Psoas muscle (tissue), 8 donors: ENCODE measurements around the gene NOL12. TPM values are rescaled to one million over a fixed set of nuclear protein-coding genes. Genes with fewer than 3 reads are reported as not detected.
A peak's percentile ranks its signal among the peaks of the same experiment; 100 is the strongest.
"Not testable (repeated sequence)": the region's sequence is repeated elsewhere in the genome, so short reads cannot be mapped to it uniquely, and the experiment has no call there.

Experiments
- ATAC-seq, 4 donors: fragments of 200-7000 bp; cut with Tn5 transposase; one replicate each; pipeline ENCODE4 v1.9.1; 2020; ENCODE audit warnings: moderate library complexity in 3 of 4, mild to moderate bottlenecking in 2 of 4
- DNase-seq, 2 donors: peaks; one replicate each; pipeline ENCODE4 v3.0.0-alpha.2; 2020
- H3K27ac ChIP-seq: fragments of 200-600 bp; one replicate; pipeline ENCODE4 v1.8.0; 2022
- H3K27me3 ChIP-seq, 3 donors: fragments of 200-600 bp in 1 of 3; one replicate each; pipeline versions ENCODE4 v1.6.1 to v1.8.0; 2013 to 2022; ENCODE audit warnings: low read length in 2 of 3, mild to moderate bottlenecking in 2 of 3, moderate library complexity in 1 of 3; ENCODE audit not compliant: insufficient read depth in 3 of 3
- H3K36me3 ChIP-seq, 2 donors: fragments of 200-600 bp in 1 of 2; one replicate each; pipeline versions ENCODE4 v1.6.1 to v1.8.0; 2013 to 2022; ENCODE audit warnings: low read depth in 1 of 2, mild to moderate bottlenecking in 1 of 2, moderate library complexity in 1 of 2; ENCODE audit not compliant: insufficient read depth in 1 of 2
- H3K4me1 ChIP-seq: fragments of 200-600 bp; one replicate; pipeline ENCODE4 v1.8.0; 2022
- H3K4me3 ChIP-seq: fragments of 200-600 bp; one replicate; pipeline ENCODE4 v1.8.0; 2022; ENCODE audit warnings: mild to moderate bottlenecking
- H3K9me3 ChIP-seq: fragments of 200-600 bp; one replicate; pipeline ENCODE4 v1.8.0; 2022
- WGBS, 3 donors: extraction: QIAGEN DNeasy Blood & Tissue Kit; methylation state at CpG; one replicate each; pipeline versions ENCODE4 v1.1.6 to v1.1.7; 2013; 5-methylcytosine and 5-hydroxymethylcytosine counted together
- intact Hi-C, 2 donors: fragments of 100-400 bp; cut with DNase I; formaldehyde crosslinking; loops; one replicate each; pipeline versions ENCODE4 v1.11.0 to v1.14.2; 2022
- polyA plus RNA-seq, 3 donors: library from polyadenylated mRNA; stranded (reverse); fragments of 200-250 nt; gene quantifications; one replicate each; pipeline ENCODE4 v1.2.3, GENCODE V29; 2013
- total RNA-seq, 4 donors: library from RNA; stranded (reverse); fragmentation: NEBNext Ultra II Directional in 2 of 4; extraction: Animal tissue kit (Norgen Biotek cat#: 25700) in 2 of 4; gene quantifications; one replicate each; pipeline versions ENCODE4 v1.2.1 to v1.2.4, GENCODE V29; 2021 to 2023
- TF ChIP-seq, protein P1 (sequence below): fragments of 200-600 bp; IDR thresholded peaks from one replicate; pipeline ENCODE4 v1.8.0; 2022; ENCODE audit warnings: antibody characterized with exemption
- donor health status: healthy with polysubstance abuse.
- donor health status: DM: no; HTN: no; CAD: no; lungs with moderate emphysema.
- donor health status: Bipolar disorder and iron deficiency.
- donor health status: healthy.
- donor health status: DM: yes; HTN: yes; CAD: no.
- donor health status: DM: no; HTN: no; CAD: no.
- donor health status: DM: no; HTN: no; CAD: no.
- donor health status: DM: yes; HTN: yes; CAD: no.

Gene NOL12
- total and polyA plus RNA-seq, 7 donors, result 11.9 to 43.4 (median 15.4) TPM

DNA sequence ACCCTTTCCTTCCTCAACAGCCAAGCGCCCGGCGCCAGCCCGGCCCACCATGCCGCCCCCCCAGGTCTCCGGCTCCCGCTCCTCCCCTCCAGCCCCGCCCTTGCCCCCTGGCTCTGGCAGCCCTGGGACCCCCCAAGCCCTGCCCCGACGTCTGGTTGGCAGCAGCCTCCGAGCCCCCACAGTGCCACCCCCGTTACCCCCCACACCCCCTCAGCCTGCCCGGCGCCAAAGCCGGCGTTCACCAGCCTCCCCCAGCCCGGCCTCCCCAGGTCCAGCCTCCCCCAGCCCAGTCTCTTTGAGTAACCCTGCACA, 30.9 kb upstream of the NOL12 start:
- intact Hi-C loops, result no loop called here

DNA sequence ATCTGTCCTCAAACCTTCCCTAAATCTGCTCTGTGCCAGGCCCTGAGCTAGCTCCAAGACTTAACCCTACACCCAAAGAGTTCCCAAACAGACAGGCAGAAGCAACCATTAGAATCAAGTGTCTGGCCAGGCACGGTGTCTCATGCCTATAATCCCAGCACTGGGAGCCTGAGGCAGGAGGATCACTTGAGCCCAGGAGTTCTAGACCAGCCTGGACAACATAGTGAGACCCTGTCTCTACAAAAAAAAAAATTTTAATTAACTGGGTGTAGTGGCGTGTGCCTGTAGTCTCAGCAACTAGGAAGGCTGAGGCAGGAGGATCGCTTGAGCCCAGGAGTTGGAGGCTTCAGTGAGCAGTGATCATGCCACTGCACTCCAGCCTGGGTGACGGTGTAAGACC, 29.6 kb upstream of the NOL12 start:
- DNase-seq, H3K9me3 ChIP-seq, ATAC-seq, H3K36me3 ChIP-seq, intact Hi-C loops, H3K27me3 ChIP-seq, H3K4me3 ChIP-seq: not testable (repeated sequence)
- WGBS, 3 donors, result 88 to 89% (median 88%) methylated on average over 4 of the region's 4 CpGs
- Histone ChIP-seq H3K27ac (peak overlapping the region; percentile 36), H3K4me1 (peaks cover 26% of the 10 kb centered on the region)

More for the DNA sequence above, 30.9 kb upstream of the NOL12 start:
- Histone ChIP-seq H3K36me3 (no peaks in the 10 kb centered on the region), H3K27me3 (no peaks in the 10 kb centered on the region), H3K9me3 (no peaks in the 10 kb centered on the region), H3K27ac (no peak overlapping the region), H3K4me3 (no peak overlapping the region), H3K4me1 (peaks cover 16% of the 10 kb centered on the region)
- TF ChIP-seq, protein P1, sequence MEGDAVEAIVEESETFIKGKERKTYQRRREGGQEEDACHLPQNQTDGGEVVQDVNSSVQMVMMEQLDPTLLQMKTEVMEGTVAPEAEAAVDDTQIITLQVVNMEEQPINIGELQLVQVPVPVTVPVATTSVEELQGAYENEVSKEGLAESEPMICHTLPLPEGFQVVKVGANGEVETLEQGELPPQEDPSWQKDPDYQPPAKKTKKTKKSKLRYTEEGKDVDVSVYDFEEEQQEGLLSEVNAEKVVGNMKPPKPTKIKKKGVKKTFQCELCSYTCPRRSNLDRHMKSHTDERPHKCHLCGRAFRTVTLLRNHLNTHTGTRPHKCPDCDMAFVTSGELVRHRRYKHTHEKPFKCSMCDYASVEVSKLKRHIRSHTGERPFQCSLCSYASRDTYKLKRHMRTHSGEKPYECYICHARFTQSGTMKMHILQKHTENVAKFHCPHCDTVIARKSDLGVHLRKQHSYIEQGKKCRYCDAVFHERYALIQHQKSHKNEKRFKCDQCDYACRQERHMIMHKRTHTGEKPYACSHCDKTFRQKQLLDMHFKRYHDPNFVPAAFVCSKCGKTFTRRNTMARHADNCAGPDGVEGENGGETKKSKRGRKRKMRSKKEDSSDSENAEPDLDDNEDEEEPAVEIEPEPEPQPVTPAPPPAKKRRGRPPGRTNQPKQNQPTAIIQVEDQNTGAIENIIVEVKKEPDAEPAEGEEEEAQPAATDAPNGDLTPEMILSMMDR, result no peak
- WGBS, 3 donors, result 80 to 86% (median 84%) methylated on average over 13 to 17 of the region's 17 CpGs
- ATAC-seq (no peak), DNase-seq (no peak)

DNA sequence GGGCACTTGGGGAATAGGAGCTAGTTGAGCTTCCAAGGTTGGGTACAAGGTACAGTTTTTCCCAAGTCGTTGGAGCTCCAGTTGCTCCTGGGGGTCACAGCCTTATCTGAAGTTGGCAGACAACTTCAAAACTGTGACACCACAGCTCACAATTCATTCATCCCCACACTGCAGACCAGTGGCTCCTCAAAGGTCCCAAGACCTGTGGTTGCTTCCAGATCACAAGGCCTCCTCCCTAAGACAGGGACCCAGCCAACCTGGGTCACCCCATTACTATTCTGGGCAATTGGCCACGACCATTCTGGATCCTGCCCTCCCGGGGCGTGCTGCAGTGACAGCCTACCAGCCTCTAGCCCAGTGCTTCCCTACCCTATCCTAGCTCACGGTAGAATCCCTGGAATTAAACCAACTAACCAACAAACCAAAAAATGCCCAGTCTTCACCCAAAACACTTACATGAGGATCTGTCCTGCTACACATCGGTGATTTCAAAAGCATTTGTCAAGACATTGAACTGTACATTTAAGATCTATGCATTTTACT, 28.5 kb upstream of the NOL12 start:
- intact Hi-C loops, result loop anchor here in 1 of 2 donors (1.0 kb wide), 1 partner anchor 29 kb away; the partner anchor contains the start of gene NOL12
- H3K27ac ChIP-seq, result peak overlapping the region; percentile 87
- TF ChIP-seq, protein P1, result no peak
- H3K36me3 ChIP-seq, result no peaks in the 10 kb centered on the region
- H3K9me3 ChIP-seq, result no peaks in the 10 kb centered on the region
- 2 to 9% (median 8%) methylated on average over 6 of the region's 6 CpGs for WGBS, 3 donors
- H3K4me3 ChIP-seq, result peak overlapping the region; percentile 71
- ATAC-seq, result peak in 1 of 4 donors; percentile 21
- no peak for DNase-seq
- H3K27me3 ChIP-seq, result no peaks in the 10 kb centered on the region
- peaks cover 32% of the 10 kb centered on the region for H3K4me1 ChIP-seq

DNA sequence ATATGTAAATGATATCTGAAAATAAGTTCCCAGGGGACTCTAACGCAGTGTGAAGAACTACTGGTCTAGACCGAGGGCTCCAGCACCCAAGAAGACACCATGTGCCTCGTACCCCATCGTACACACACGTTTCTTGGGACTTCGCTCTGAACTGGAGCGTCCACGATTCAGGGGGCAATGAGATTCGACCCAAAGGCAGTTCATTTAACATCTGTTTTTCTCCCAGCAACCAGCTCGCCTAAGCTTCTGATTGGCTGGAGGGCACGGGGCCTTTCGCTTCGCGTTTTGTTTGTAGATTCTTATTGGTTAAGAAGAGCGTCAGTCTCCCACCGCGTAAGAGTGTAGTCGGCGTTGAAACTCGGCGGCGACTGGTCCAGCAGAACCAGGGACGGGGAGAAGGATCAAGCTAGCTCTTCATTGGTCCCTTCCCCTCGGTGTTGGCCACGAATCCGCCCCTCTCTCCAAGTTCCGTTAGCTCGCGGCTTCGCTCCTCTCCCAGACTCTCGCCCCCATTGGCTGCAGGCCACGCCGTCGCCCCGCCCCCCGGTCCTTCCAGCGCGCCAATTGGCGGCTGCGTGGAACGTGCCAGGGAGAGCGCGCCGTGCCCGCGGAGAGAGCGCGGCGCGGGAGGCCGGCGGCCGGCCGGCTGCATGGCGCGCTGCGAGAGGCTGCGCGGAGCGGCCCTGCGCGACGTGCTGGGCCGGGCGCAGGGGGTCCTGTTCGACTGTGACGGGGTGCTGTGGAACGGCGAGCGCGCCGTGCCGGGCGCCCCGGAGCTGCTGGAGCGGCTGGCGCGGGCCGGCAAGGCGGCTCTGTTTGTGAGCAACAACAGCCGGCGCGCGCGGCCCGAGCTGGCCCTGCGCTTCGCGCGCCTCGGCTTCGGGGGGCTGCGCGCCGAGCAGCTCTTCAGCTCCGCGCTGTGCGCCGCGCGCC, 27.7 kb upstream of the NOL12 start, which contains the start of gene PDXP:
Gene PDXP (plus strand): TSS at position 591 of the 933 bp plus-strand sequence. CDS start 60 bp downstream, at position 651.
- Histone ChIP-seq H3K4me1 (peaks cover 32% of the 10 kb centered on the region), H3K4me3 (peak within 1 kb of the TSS; percentile 71), H3K36me3 (no peaks in the 10 kb centered on the region), H3K9me3 (no peaks in the 10 kb centered on the region), H3K27ac (peak within 1 kb of the TSS; percentile 87), H3K27me3 (no peaks in the 10 kb centered on the region)
- 0 to 1% (median 1%) methylated on average over 47 to 101 of the region's 101 CpGs for WGBS, 3 donors
- intact Hi-C loops, result loop anchor here in 1 of 2 donors (1.0 kb wide), 1 partner anchor 28 kb away; the partner anchor contains the start of gene NOL12
- TF ChIP-seq, protein P1, result no peak
- peak; percentile 100 for DNase-seq
- ATAC-seq, result peak; percentile 95 to 98 (median 97)
